Ramos (cell line): Measurements from ENCODE around the gene IFFO2.

Experiments
- in situ Hi-C: fragments of 300-500 bp; cut with MboI; formaldehyde crosslinking; loops from one replicate; pipeline ENCODE4 v1.14.3; 2022; ENCODE audit warnings: low sequenced_read_pairs; ENCODE audit not compliant: unreplicated experiment

IFFO2 gene

DNA sequence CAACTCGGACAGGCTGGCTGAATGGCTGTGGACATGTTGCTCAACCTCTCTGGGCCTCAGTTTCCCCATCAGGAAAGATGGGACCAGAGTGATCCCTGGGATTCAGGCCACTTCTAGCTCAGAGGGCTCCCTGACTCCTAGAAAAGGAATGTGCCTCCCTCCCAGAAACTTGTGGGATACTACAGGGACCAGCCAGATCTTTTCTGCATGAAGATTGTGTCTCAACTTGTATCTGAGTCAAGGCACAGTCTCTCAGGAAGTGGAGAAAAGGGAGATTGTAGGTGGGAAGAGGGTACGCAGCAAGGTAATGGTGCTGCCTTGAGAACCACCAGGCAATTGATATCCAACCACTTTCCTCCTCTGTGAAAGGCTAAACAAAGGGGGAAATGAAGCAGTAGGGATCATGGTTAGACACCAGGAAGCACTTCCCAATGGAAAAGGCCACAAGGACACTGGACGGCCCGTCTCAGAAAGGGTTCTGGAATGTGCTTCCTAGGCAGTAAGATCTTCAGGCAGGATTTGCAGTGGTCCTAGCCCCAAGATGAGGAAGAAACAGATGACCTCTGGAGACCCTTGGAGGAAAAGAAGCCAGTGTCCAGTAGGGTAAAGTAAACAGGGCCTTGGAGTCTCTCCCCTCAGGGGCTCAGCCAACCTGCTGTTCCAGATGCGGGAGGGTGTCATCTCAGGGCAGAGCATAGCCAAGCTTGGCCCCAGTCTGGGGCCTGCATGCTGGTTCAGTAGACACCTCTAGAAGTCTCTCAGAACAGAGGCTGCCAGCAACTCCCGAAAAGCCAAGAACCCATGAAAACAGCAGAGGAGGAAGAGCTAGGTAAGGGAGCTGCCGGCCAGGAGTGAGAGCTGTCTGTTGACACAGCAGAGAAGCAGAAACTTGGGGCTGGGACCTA lies 16.8 kb downstream of the IFFO2 start:
- in situ Hi-C loops = no loop called here

DNA sequence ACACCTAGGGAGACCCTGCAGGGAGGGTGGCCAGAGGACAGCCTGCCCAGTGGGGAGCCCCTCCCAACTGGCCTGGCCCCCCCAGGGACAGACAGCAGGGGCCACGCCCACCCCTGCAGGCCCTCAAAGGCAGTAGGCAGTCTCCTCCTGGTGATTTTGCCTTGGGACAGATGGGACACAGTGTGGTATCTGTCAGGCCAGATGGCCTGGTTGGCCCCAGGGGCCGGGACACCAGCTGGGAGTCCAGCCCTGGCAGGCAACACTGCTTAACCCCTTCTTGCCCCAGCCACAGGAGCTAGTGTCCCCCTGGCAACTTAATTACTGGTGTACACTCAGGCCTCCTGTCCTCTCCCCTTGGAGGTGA lies 17.8 kb downstream of the IFFO2 start:
- in situ Hi-C loops = no loop called here

DNA sequence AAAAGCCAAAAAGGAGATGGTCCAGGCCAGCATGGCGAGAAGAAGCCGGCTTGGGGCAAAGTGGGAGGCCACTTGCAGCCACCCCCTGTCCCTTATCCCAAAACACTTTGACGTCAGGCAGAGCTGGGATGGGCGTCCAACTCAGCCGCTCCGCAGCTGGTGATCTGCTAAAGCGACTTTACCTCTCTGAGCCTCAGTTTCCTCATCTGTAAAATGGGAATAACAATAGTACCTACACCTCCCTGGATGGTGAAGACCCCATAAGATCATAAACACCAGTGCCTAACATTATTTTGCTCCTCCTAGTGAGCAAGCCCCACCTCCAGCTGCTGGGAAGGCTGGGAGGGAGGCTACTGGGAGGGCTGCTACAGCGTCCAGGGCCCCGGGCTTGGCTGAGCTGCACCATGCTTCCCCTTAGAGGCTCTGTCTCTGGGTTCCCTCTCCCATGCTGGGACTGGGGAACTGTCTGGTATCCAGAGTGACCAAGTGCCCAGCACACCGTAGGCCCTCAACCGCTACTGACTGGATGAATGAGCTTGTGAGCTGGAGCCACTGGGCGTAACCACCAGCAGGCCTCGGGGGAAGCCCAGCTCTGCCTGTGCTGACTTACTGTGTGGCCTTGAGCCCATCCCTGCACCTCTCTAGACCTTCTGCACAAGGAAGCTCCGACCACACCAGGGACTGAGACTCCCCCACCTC lies 18.3 kb downstream of the IFFO2 start:
- in situ Hi-C loops = no loop called here

DNA sequence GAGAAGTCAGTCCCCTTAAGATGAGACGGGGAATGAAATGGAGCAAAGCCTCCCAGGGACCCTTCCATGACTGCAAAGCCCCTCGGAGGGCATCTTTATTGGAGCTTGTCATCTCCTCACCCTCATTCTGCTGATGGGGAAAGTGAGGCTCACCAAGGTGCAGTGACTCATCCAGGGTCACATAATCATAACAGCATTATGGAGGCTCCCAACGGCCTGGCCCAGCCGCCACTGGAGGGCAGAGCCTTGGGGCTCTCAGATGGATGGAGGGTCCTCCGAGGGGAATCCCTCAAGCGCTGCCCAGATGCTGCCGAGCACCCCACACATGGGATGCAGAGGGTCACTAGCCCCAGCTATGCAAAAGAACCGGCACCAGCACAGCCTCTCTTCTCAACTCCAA lies 18.9 kb downstream of the IFFO2 start:
- in situ Hi-C loops = no loop called here

DNA sequence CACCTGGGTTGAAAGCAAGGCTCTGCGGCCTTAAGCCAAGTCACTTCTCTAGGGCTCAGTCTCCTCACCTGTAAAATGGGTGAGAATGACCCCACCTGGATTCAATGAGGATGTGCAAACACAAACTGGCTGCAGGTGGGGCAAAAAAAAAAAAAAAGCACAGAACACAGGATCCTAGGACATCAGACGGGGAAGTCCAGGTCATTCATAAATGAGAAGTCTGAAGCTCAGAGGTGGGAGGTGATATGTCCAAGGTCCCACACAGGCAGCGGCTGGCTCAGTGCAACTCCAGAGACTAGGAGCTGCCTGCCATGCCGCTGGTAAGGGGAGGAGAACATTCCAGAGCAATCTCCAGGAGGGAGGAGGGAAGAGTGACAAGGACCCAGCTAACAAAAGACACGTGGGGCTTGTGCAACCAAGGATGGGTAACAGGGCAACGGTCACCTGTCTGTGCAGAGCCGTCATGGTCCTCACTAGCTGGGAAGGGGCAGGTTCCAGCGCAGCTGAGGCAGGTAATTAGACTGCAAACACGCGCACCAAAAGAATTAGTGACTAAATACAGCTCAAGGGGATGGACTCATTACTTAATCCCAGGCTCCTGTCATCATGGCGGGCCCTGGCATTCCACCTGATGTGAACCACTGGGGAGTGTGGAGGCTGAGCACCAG lies 19.5 kb downstream of the IFFO2 start:
- in situ Hi-C loops = no loop called here

DNA sequence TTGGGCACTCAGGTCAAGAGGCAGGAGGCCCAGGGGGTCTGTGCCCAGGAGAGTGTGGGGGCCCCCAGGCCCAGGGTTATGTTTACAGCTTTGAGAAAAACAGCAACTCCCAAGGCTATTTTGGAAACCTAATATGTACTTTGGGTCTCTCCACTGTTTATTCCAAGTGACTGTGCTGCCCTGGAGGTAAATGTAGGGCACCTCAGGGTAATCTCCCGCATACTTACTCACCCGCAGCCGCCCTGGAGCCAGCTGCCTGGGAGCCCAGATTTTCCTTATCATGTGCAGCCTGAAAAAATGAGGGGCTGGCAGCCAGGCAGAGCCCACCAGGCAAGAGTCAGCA lies 20.0 kb downstream of the IFFO2 start:
- in situ Hi-C loops = no loop called here

DNA sequence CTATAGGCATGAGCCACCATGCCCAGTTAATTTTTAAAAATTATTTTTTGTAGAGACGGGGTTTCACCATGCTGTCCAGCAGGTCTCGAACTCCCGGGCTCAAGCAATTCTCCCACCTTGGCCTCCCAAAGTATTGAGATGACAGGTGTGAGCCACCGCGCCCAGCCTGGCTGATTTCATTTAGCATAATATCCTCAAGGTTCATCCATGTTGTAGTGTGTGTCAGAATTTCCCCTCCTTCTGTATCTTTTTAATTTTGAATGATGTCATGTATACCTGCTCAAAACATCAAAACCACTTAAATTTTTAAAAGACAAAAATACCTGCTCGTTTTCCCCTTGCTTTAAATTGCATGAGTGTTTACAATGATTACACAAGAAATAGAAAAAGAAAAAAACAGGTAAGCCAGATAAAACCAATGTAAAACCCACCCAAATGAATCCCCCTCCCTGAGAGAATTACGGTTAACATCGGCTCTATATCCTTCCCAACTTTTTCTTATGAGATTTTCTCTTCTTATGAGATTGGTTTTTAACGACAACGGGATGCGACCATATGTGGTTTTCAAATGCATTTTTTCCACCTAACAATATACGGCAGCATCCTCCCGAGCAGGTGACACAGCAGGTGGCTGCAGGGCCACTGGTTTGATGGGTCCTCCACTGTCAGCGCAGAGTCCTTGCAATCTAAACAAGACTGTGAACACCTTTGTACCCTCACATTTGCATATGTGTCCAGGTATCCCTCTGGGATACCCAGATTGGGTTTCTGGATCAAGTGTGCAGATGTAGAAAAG lies 22.1 kb downstream of the IFFO2 start:
- in situ Hi-C loops = no loop called here

DNA sequence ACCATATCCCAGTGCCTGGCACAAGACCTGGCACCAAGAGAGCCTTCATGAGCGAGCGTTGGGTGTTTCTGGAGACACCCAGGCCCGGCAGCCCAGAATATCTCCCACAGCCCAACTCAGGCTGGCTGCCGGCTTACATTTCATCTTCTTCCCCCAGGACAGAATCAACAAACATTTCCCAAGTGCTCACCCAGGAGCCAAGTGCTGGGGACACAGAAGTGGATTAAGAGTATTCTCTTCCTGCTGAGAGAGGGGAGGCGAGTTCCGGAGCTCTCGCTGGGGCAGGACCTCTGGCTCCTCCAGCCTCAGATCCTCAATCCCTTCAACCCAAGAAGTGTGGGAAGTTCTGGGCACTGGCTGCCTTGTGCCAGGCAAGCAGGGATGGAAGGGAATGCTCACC lies 23.6 kb downstream of the IFFO2 start:
- in situ Hi-C loops = no loop called here

DNA sequence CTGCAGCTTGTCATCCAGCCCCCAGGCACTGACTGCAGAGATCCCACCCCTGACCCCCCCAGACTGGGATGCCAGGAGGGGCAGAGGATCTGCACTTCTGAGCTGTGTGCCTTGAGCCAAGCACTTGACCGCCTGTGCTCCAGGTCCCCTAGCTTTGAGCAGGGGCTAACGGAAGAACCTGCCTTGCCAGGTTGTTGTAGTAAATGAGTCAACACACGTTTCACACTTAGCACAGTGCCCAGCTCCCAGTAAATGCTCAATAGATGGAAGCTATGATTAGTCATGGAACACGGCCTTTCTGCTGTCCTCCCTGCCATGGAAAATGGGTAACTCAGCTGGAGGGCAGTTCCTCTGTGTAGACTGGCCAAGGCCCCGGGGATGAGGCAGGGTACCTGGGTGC lies 24.1 kb downstream of the IFFO2 start:
- in situ Hi-C loops = no loop called here

DNA sequence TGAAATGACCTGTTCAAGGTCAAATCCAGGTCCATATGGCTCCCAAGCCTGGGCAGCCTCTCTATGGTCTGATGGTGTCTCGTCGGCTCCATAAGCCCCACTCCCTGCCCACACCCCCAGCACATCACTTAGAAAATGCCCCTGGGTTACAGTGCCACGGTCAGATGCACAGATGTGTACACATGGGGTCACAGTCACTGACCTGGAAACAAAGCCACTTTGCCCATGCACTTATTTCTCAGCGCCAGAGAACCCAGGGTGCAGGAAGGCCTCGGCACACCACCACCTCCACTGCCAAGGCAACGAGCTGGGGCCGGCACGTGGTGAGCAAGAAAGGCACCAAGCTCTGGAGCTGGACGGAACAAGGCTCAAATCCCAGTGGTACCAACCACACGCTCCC lies 24.7 kb downstream of the IFFO2 start:
- in situ Hi-C loops = no loop called here

DNA sequence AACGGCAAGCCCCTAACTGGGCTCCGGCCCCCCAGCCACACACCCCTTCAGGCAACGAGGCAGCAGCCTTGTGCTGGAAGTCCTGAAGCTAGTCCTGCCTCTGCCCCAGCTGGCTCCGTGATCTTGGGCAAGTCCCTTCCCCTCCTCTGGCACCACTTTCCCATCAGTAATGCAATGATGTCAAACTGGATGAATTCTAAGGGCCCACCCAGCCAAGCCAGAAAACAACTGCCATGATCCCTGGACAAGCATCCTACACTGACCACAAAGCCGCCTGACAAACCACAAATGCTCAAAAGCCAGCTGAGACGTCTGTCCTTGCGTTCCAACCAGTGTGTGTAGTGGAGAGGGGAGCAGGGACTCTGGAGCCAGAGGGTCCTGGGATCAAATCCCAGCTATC lies 26.8 kb downstream of the IFFO2 start:
- in situ Hi-C loops = no loop called here

DNA sequence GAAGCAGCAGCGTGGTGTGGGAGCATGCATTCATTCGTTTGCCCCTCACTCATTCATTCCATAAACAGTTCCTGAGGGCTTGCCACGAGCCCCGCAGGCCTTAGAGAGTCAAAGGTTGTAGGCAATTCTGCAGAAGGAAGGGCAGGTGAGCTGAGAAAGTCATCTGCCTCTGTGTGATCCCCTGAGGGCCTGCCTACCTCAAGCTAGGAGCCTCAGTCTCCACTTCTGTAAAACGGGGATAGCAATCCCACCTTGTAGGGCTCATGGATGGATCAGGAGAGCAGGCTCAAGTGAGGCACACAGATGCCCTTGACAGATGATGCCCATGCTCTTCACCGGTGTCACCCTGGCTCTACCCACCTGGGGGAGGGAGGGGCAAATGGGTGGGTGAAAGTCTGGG lies 27.5 kb downstream of the IFFO2 start:
- in situ Hi-C loops = no loop called here

DNA sequence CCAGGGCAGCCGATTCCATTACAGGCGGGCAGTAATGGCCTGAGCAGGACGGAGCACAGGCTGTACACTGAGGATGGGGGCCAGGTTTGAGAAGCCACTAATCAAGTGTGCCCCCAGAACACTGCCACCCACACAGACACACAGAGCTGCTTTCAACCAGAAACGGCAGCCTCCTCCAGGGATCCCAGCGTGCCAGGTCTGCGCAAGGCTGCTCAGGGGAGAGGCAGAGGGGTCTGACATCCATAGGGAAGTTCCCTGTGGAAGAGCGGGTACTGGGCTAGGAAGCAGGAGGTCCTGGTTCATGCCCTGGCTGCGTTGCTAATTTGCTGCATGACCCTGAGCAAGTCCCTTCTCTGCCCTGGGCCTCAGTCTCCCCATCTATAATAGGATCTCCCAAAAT lies 28.1 kb downstream of the IFFO2 start:
- in situ Hi-C loops = no loop called here

DNA sequence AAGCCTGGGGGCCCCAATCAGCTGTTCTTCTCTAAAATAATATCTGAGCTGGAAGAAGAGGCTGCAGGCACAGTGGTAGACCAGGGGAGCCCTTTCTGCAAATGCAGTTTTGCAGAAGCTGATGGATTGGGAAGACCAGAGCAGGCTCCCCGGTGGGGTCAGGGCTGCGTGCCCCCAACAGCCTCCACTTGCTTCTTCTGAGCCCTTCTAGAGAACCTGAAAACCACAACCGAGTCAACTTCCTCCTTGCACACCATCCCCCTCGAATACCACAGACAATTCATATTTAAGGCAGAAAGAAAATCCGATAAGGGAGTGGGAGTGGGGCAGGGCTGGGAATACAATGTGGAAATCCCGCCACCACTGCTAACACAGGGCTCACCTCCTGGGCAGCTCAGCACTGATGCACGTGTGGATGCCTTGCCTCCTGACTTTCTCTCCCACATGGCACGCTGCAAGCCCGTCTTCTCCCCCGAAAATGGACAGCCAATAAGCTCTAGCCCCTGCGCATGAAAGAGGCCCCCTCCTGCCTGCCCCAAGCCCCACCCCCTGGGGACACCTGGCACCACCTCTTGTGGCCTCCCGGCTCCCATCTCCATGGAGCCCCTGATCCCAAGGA lies 28.7 kb downstream of the IFFO2 start:
- in situ Hi-C loops = no loop called here

DNA sequence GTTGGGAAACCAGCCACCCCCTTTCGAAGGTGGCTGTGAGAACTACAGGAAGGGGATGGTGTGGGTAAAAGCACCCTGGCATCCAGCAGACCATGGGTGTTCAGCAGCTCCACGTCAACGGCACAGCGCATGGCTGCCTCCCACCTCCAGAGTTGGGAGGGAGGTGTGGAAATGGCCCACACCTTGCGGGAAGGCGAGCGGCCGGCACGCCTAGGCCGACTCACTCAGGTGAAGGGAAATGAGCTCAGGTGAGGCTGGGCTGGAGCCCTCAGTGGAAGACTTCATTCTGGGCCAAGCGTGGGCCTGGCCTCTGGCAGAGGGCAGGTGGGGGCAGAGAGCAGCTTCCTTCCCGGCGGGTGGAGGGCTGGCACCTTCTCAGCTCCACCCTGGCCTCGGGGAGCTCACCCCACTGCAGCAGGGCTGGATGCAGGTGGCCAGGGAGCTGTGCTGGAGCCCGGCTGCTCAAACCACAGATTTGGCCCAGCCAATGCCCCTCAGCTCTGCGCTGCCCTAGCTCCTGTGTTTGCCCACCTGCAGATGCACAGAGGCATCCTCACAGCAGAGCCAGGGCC lies 29.3 kb downstream of the IFFO2 start:
- in situ Hi-C loops = no loop called here

DNA sequence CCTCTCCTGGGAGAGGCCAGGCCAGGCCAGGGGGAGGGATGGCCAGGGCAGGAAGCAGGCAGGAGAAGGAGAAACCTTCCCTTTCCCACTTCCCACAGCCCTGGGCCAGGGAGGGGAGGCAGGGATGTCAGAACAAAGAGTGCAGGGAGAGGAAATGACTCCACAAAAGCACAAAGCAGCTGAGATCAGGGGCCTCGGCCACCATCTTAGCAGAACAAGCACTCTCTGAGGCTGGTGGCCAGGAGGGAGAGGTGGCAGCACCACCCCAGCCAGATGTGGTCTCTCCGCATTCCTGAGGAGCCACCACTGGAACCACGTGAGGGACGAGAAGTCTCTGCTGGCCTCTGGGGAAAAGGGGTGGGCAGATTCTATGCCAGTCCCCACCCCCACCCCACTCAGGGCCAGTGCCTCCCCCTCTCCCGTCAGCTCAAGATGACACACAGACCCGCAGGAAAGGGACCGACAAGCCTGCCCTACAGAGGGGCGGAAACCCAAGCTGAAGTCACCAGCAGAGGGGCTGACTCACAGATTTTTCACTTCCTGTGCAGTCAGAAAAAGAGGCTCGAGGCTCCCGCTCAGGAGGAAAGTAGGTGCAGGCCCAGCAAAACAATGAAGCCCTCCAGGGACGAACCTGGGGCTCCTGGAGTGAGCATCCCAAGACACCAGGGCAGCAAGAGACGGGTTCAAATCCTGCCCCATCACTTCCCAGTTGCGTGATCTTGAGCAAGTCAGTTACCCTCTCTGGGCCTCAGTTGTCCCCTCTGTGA lies 30.0 kb downstream of the IFFO2 start:
- in situ Hi-C loops = no loop called here

DNA sequence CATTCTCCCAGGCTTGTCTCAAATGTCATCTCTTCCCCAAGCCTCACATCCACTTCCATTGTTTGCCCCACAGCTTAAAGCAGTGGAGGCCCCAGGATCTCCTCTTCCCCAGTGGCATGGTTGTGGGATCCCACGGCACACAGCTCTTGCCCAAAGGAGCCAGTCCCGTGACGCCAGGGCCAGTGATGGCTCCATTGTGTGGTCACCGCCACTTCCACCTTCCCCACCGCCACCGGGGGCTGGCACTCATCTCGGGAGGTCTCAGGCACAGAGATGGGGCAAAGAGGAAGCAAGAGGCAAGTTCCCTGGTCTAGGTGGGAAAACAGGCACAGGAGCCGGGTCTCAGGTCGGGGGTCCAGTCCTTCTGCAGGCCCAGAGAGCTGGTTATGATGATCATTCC lies 31.2 kb downstream of the IFFO2 start:
- in situ Hi-C loops = no loop called here

DNA sequence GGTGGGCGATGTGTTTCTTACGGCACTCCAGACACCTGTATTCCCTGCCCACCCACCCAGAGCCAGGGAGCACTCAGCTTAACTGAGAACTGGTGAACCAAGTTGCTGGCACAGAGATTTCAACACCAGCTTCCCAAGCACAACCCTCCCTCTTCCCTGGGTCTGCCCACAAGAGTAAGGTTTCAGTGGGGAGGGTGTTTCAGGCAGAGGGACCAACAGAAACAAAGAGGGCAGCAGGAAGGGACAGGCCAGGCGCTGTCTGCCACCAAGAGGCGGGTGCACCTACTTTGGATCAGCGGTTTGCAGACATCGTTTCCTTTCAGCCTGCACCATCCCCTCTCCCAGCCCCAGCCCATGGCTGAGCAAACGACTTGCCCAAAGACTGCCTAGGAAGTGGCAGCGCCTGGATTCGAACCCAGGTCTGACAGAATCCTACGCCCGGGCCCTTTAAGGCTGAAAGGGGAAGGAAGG lies 32.2 kb downstream of the IFFO2 start:
- in situ Hi-C loops = no loop called here

DNA sequence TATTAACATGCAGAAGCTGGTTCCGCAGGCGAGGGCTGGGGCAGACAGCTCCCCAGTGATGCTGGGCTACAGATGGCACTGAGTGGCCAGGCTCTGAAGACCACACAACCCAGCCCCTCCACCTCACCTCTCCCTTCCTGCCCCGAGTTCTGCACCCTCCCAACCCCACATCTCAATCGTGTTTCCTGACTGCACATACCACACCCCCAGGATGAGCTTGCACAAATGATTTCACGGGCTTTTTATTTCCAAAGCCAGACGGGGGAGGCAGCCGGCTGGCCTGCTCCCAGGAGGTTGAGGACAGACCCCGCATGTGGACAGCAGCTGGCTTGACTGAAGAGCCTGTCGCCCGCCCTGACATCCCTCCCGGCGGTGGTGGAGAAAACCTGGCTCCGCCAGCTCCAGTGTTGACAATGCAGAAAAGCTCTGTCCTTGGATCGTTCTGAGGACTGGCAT lies 32.7 kb downstream of the IFFO2 start:
- in situ Hi-C loops = no loop called here
